Measurements from ENCODE around the gene CHD2. TPM values are rescaled to one million over a fixed set of nuclear protein-coding genes. Genes with fewer than 3 reads are reported as not detected.

The CHD2 gene
- total RNA-seq, 1 experiment from 2014 or later = 63.3 TPM

- H3K79me1 ChIP-seq (ENCODE audit: insufficient read depth, low read depth, low read length, poor library complexity, severe bottlenecking) = peaks cover 2% of the 10 kb centered on the region
- no peak overlapping the region for H2BK120ac ChIP-seq (ENCODE audit: low read depth, low read length, poor library complexity, severe bottlenecking)
- no peak overlapping the region for H2BK5ac ChIP-seq (ENCODE audit: insufficient read length, low read length)
- no peak overlapping the region for H2BK20ac ChIP-seq (ENCODE audit: low read depth, low read length, poor library complexity, severe bottlenecking)
- H3K9me3 ChIP-seq (ENCODE audit: control insufficient read depth, low read depth, low read length) = no peaks in the 10 kb centered on the region
- H4K91ac ChIP-seq (ENCODE audit: insufficient read length, low read depth, low read length) = no peak overlapping the region
- H3K9me3 Mint-ChIP-seq = peaks cover 0 to 4% of the 10 kb centered on the region in 2 experiments; a peak in 2 of 5 replicates
- H3K14ac ChIP-seq (ENCODE audit: insufficient read depth, low read length) = no peak overlapping the region
- H2AK5ac ChIP-seq (ENCODE audit: insufficient read length, low read length) = no peak overlapping the region
- H3K27me3 Mint-ChIP-seq (ENCODE audit: low read depth) = no peaks in the 10 kb centered on the region; the same call in 1 of the 2 replicates
- H3K27me3 ChIP-seq (ENCODE audit: insufficient read depth, low read length) = no peaks in the 10 kb centered on the region
- no peak overlapping the region for H4K5ac ChIP-seq (ENCODE audit: insufficient read length, low read depth, low read length)
- no peak overlapping the region for H3K18ac ChIP-seq (ENCODE audit: insufficient read length, low read depth, low read length)
- no peak overlapping the region for H3K4me2 ChIP-seq (ENCODE audit: insufficient read depth, insufficient read length, low read length)
- DNase-seq = no peak
- no peak overlapping the region for H3T11ph ChIP-seq (ENCODE audit: low read length)
- no peak overlapping the region for H2BK12ac ChIP-seq (ENCODE audit: insufficient read length, low read depth, low read length)
- no peak overlapping the region for H3K9ac ChIP-seq (ENCODE audit: extremely low read depth, insufficient read length, low read length)
- peaks cover 65 to 91% (median 91%) of the 10 kb centered on the region in 3 experiments for H3K36me3 Mint-ChIP-seq (ENCODE audit: insufficient read depth in 1 of 3, low read depth in 3 of 3)
- H3K23ac ChIP-seq (ENCODE audit: insufficient read length, low read depth, low read length) = no peak overlapping the region
- no peaks in the 10 kb centered on the region for H3K4me1 ChIP-seq (ENCODE audit: insufficient read depth, low read length)
- no peak overlapping the region for H3K56ac ChIP-seq (ENCODE audit: insufficient read length, low read depth, low read length)
- TF ChIP-seq CTCF (conservative IDR thresholded peaks at IDR 0.05) = no peak
- H3K27ac ChIP-seq (ENCODE audit: insufficient read length, low read depth, low read length) = no peak overlapping the region
- H2BK15ac ChIP-seq (ENCODE audit: low read depth, low read length) = no peak overlapping the region
- no peak overlapping the region for H3K4me3 Mint-ChIP-seq
- H3K4me1 Mint-ChIP-seq = no peaks in the 10 kb centered on the region
- H3K79me2 ChIP-seq (ENCODE audit: insufficient read depth, low read length) = 0 out of 2 replicates have a peak, but pooled peaks cover 2% of the 10 kb centered on the region
- no peaks in the 10 kb centered on the region for H4K20me1 ChIP-seq (ENCODE audit: control insufficient read depth, insufficient read depth, insufficient read length)
- no peaks in the 10 kb centered on the region for H3K23me2 ChIP-seq (ENCODE audit: insufficient read length, low read depth, low read length, poor library complexity, severe bottlenecking)
- H3K27ac Mint-ChIP-seq = no peak overlapping the region
- H2AFZ ChIP-seq (ENCODE audit: low read length) = no peak overlapping the region
- H3K4ac ChIP-seq (ENCODE audit: low read depth, low read length) = no peak overlapping the region
- no peak overlapping the region for H4K8ac ChIP-seq (replicated peaks; ENCODE audit: insufficient read length, low read depth, low read length)
- WGBS (ENCODE audit: extremely low coverage, insufficient read length, low lambda C conversion rate) = no CpG with 5 or more reads among the region's 1 CpG
Measured at GRCh38 chr15:92941668-92942067, 41.5 kb downstream of the CHD2 start.

All from H9 (cell line).